ENCODE measurements around the gene GAB3.

Gene GAB3

GRCh38 chrX:154715825-154716224 lies 35.1 kb downstream of the GAB3 start:
- H3K79me2 ChIP-seq (ENCODE audit: insufficient read depth, low read length), result no peaks in the 10 kb centered on the region
- no peaks in the 10 kb centered on the region for H4K20me1 ChIP-seq (ENCODE audit: low read depth, low read length)
- H3K4me2 ChIP-seq (ENCODE audit: low read depth, low read length, poor library complexity, severe bottlenecking), result no peak overlapping the region
- H3F3A ChIP-seq (ENCODE audit: insufficient read depth), result no peaks in the 10 kb centered on the region
- no peak overlapping the region for H3K4me3 ChIP-seq (ENCODE audit: insufficient read depth, low read length, poor library complexity, severe bottlenecking)
- no peak overlapping the region for H2AFZ ChIP-seq (ENCODE audit: low read depth, low read length, severe bottlenecking)
- no peak for TF ChIP-seq EZH2phosphoT487 (conservative IDR thresholded peaks at IDR 0.05; ENCODE audit: low read length)
- TF ChIP-seq, protein P1, sequence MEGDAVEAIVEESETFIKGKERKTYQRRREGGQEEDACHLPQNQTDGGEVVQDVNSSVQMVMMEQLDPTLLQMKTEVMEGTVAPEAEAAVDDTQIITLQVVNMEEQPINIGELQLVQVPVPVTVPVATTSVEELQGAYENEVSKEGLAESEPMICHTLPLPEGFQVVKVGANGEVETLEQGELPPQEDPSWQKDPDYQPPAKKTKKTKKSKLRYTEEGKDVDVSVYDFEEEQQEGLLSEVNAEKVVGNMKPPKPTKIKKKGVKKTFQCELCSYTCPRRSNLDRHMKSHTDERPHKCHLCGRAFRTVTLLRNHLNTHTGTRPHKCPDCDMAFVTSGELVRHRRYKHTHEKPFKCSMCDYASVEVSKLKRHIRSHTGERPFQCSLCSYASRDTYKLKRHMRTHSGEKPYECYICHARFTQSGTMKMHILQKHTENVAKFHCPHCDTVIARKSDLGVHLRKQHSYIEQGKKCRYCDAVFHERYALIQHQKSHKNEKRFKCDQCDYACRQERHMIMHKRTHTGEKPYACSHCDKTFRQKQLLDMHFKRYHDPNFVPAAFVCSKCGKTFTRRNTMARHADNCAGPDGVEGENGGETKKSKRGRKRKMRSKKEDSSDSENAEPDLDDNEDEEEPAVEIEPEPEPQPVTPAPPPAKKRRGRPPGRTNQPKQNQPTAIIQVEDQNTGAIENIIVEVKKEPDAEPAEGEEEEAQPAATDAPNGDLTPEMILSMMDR (IDR thresholded peaks at IDR 0.05; ENCODE audit: insufficient read depth, low read length, poor library complexity, severe bottlenecking), result no peak
- H3K27ac ChIP-seq (ENCODE audit: low read depth, low read length), result no peak overlapping the region
- no peak overlapping the region for H3K9ac ChIP-seq (ENCODE audit: low read length)
- no peaks in the 10 kb centered on the region for H3K36me3 ChIP-seq (ENCODE audit: low read length)
- no peaks in the 10 kb centered on the region for H3K9me3 ChIP-seq (ENCODE audit: insufficient read depth, low read length)
- H3K9me2 ChIP-seq (replicated peaks; ENCODE audit: insufficient read depth, low read length), result no peaks in the 10 kb centered on the region
- H3K27me3 ChIP-seq (ENCODE audit: low read length), result no peaks in the 10 kb centered on the region

DNA sequence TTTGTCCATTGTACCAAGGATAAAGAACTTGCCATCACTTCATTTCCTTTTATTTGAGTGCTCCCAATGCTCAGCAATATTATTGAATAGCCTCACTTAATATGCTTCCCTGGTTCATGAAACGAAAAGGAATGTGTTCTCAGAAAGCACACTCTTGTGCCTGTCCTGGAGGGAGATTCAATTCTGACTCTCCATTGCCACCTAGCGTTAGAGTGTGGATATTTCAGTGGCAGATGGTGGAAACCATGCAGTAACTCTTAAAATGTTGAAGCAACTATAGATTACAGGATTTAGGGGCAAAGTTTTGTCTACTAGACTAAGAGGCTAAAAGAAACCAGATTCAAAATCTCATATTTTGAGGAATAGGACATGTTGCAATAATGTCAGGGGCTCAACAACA lies 36.0 kb downstream of the GAB3 start:
- Histone ChIP-seq H3K27ac (ENCODE audit: low read depth, low read length) (no peak overlapping the region), H3K9me2 (replicated peaks; ENCODE audit: insufficient read depth, low read length) (no peaks in the 10 kb centered on the region), H3K36me3 (ENCODE audit: low read length) (no peaks in the 10 kb centered on the region), H3K27me3 (ENCODE audit: low read length) (no peaks in the 10 kb centered on the region), H2AFZ (ENCODE audit: low read depth, low read length, severe bottlenecking) (no peak overlapping the region), H3K9me3 (ENCODE audit: insufficient read depth, low read length) (no peaks in the 10 kb centered on the region), H4K20me1 (ENCODE audit: low read depth, low read length) (no peaks in the 10 kb centered on the region), H3K9ac (ENCODE audit: low read length) (no peak overlapping the region), H3K4me3 (ENCODE audit: insufficient read depth, low read length, poor library complexity, severe bottlenecking) (no peak overlapping the region), H3F3A (ENCODE audit: insufficient read depth) (no peaks in the 10 kb centered on the region), H3K4me2 (ENCODE audit: low read depth, low read length, poor library complexity, severe bottlenecking) (no peak overlapping the region), H3K79me2 (ENCODE audit: insufficient read depth, low read length) (no peaks in the 10 kb centered on the region)
- TF ChIP-seq, protein P1 (IDR thresholded peaks at IDR 0.05; ENCODE audit: insufficient read depth, low read length, poor library complexity, severe bottlenecking), result peak; percentile 65
- TF ChIP-seq EZH2phosphoT487 (conservative IDR thresholded peaks at IDR 0.05; ENCODE audit: low read length), result no peak

- no peak overlapping the region for H3K4me2 ChIP-seq (ENCODE audit: low read depth, low read length, poor library complexity, severe bottlenecking)
Observed at GRCh38 chrX:154712781-154713740, 37.8 kb downstream of the GAB3 start.

More at GRCh38 chrX:154712781-154713740, 37.8 kb downstream of the GAB3 start:
- Histone ChIP-seq H3K36me3 (ENCODE audit: low read length) (no peaks in the 10 kb centered on the region), H3K27me3 (ENCODE audit: low read length) (no peaks in the 10 kb centered on the region), H3K9ac (ENCODE audit: low read length) (no peak overlapping the region), H3K4me3 (ENCODE audit: insufficient read depth, low read length, poor library complexity, severe bottlenecking) (no peak overlapping the region), H3K79me2 (ENCODE audit: insufficient read depth, low read length) (no peaks in the 10 kb centered on the region), H3F3A (ENCODE audit: insufficient read depth) (no peaks in the 10 kb centered on the region), H2AFZ (ENCODE audit: low read depth, low read length, severe bottlenecking) (no peak overlapping the region), H3K9me2 (replicated peaks; ENCODE audit: insufficient read depth, low read length) (no peaks in the 10 kb centered on the region), H3K9me3 (ENCODE audit: insufficient read depth, low read length) (no peaks in the 10 kb centered on the region), H3K27ac (ENCODE audit: low read depth, low read length) (no peak overlapping the region), H4K20me1 (ENCODE audit: low read depth, low read length) (no peaks in the 10 kb centered on the region)
- no peak for TF ChIP-seq EZH2phosphoT487 (conservative IDR thresholded peaks at IDR 0.05; ENCODE audit: low read length)
- TF ChIP-seq, protein P1 (IDR thresholded peaks at IDR 0.05; ENCODE audit: insufficient read depth, low read length, poor library complexity, severe bottlenecking), result no peak

All from SU-DHL-6 (cell line).